HG02938 (cell line): ENCODE measurements around the gene EIF4A3.

ENCODE experiments used
- ATAC-seq: cut with Tn5 transposase; IDR thresholded peaks from one replicate; pipeline ENCODE4 v1.9.1; 2021; ENCODE audit warnings: mild to moderate bottlenecking, moderate library complexity; ENCODE audit not compliant: unreplicated experiment

The EIF4A3 gene

DNA sequence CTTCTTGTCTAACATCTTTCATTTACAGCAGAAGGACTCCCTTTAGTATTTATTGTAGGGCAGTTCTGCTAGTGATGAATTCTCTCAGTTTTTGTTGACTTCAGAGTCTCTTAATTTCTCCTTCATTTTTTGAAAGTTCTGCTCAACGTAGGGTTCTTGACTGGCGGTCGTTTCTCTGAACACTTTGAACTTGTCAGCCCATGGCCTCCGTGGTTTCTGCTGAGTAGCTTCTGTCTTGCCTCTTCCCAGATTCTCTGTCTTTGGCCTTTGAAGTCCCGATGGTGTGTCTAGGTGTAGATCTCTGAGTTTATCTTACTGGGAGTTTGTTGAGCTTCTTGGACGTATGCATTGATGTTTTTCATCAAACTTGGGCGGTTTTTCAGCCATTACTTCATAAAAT is 32.2 kb downstream of the EIF4A3 start:
- no peak for ATAC-seq

DNA sequence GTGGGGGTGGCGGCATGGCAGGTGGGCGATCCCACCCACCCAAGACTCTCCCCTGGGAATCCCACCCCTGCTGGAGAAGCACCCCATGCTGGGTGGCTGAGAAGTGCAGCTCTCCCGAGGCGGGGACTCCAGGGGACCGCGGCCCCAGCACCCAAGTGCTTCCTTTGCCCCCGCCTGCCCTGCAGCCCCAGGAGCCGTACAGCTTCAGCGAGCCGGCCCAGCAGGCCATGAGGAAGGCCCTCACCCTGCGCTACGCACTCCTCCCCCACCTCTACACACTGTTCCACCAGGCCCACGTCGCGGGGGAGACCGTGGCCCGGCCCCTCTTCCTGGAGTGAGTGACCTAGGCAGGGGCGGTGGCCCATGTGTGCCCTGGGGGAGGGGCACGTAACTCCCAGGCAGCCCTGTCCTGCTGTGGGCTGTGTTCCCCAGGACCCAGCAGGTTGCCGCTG is 33.9 kb downstream of the EIF4A3 start:
- ATAC-seq = no peak

DNA sequence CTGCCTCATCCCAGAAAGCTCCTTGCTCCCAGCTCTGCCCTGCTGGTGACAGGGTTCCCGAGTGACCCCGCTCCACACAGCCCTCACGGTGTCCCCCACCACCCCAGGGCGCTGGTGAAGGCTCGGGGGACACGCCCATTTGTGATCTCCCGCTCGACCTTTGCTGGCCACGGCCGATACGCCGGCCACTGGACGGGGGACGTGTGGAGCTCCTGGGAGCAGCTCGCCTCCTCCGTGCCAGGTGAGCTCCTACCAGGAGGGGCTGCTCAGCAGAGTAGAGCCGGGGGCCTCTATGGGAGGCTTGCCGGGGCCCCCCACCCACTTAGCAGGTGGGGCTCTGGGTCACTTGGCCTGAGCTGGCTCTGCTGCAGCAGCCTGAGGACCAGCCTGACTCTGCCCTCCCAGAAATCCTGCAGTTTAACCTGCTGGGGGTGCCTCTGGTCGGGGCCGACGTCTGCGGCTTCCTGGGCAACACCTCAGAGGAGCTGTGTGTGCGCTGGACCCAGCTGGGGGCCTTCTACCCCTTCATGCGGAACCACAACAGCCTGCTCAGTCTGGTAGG is 34.4 kb downstream of the EIF4A3 start:
- ATAC-seq = no peak

DNA sequence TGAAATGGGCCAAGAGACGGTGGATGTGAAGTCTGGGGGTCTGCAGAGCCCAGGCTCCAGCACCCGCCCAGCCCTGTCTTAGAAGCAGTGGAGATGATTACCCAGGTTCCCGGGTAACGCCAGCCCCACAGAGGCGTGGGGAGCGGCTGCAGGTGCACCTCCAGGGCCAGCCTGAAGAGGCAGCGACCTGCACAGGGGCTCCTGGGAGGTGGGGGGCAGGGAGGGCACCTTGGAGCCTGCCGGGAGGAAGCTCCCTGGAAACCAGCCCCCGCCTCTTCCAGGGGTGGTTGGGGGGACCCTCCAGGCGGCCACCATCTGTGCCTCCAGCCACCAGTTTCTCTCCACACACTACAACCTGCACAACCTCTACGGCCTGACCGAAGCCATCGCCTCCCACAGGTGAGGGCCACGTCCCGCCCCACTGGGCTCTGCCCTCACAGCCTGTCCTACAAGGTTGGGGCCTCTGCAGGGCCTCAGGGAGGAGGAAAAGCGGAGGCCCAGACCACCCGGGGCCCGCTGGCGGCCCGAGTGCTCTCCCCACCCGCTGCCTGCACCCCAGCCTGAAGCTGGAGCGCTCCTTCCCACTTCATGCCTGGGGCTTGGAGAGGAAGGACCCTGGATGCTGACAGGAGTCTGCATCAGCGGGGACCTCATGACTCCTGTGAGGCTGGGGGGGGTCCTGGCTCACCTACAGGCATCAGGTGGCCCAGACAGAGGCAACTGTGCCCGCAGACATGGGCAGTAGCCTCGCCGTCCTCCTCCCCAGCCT is 35.0 kb downstream of the EIF4A3 start:
- no peak for ATAC-seq

DNA sequence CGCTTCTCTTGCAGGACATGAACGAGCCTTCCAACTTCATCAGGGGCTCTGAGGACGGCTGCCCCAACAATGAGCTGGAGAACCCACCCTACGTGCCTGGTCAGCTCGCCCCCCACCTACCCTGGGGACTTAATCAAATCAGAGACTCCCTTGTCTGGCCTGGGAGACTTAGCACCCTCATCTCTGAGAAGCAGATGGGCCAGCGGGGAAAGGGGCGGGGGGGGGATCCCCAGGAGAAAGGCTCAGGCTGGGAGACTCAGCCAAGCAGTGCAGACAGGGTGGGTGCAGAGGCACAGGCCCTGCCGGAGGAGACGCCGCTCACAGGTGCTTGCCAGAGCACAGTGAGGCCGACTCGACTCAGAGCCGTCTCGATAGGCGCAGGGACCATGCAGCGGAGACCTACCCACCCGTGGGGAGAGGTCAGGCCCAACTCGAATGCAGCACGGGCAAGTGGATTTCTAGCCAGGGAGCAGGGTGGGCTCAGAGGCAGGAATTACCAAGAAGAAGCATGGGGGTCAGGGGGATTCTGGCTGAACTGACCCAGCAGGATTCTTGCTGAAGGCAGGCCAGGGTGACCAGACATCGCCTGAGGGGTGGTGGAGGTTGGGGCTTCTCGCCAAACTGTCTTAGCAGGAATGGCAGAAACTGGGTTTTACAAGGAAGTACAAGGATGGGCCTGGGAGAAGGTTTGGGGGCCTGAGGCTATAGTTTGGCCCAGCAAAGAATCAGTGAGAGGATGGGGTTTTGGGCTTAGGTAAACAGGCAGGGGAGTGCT is 35.8 kb downstream of the EIF4A3 start:
- ATAC-seq = no peak

DNA sequence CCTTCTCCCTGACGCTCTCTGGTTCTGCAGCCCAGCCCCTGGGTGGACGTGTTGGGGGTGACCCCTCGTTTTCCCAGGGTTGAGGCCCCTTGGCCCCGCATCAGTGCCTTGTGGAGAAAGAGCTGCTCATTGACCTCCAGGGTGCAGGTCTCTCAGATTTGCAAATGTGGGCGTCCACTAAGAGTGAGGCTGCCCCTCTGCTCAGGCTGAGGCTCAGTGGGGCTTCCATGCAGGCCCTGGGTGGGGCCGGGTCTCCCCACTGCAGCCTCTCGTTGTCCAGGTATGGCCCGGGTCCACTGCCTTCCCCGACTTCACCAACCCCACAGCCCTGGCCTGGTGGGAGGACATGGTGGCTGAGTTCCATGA is 36.5 kb downstream of the EIF4A3 start:
- no peak for ATAC-seq

DNA sequence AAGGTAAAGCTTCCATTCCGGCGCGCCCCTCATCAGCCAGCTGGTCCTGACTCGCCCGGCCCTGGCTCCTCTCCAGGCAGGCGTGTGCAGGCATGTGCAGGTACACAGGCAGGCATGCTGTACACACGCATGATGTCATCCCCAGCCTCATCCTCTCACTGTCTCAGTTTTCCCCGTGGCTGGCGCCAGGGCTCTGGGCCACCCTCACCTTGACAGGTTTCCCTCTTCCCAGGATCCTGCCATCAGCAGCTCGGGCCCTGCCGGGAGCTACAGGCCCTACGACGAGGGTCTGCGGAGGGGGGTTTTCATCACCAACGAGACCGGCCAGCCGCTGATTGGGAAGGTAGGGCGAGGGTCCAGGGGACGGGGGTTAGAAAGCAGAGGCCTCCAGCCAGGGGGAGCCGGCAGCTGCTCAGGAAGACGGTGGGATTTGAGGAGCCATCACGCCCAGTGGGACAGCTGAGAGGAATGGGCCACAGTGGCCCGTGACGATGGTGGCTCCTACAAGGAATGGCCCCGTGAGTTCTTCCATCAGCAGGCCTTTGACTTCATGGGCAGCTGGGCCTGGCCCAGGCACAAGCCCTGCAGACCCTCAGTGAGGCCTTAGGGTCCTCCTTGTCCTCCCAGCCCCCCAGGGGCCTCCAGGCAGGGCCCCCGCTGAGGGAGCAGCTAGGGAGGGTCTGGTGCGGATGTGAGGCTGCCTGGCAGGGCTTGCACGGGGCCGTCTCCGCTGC is 37.0 kb downstream of the EIF4A3 start:
- ATAC-seq = no peak

DNA sequence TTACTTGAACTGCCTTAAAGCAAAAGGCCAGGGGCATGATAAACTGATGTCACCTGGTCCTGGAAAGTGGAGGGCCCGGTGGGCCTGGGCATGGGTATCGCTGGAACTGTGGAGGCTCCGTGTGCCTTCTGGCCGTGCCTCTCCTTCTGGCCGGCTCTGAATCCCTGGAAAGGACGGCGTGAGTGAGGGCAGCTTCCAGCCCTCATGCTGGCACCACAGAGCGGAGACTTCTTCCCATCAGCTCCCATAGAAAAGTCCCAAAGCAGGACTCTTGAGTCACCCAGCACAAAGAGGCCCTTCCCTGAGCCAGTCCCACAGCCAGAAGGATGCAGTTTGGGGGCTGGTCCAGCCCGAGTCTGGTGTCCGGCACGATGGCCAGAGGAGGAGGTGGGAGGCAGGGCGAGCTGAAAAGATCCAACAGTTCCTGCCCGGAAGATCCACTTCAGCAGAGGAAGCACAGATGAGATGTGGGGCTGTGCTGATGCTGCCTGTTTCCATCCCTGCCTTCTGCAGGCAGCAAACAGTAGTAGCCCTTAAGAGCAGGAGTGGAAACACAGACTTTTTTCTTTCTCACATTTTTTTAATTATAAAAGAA is 37.8 kb downstream of the EIF4A3 start:
- ATAC-seq = no peak

DNA sequence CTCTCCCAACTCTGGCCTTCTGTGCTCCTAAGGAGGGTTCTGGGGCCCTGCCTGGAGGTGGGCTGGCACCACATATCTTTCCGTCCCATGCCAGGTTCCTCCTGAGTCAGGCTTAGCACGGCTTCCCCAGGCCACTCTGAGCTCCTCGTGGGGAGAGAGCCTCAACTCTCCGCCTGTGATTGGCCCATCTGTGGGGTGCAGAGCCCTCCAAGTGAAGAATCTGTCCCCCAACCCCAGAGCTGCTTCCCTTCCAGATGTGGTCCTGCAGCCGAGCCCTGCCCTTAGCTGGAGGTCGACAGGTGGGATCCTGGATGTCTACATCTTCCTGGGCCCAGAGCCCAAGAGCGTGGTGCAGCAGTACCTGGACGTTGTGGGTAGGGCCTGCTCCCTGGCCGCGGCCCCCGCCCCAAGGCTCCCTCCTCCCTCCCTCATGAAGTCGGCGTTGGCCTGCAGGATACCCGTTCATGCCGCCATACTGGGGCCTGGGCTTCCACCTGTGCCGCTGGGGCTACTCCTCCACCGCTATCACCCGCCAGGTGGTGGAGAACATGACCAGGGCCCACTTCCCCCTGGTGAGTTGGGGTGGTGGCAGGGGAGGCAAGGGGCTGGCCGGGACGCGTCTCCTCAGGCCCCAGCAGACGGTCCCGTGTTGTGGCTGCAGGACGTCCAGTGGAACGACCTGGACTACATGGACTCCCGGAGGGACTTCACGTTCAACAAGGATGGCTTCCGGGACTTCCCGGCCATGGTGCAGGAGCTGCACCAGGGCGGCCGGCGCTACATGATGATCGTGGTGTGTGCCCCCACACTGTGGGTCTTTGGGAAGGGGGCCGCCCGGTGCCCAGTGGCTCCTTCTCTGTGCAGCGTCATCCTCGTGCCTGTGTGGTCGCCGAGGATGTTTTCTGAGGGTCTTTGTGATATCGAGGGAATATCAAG is 38.6 kb downstream of the EIF4A3 start:
- ATAC-seq = no peak

DNA sequence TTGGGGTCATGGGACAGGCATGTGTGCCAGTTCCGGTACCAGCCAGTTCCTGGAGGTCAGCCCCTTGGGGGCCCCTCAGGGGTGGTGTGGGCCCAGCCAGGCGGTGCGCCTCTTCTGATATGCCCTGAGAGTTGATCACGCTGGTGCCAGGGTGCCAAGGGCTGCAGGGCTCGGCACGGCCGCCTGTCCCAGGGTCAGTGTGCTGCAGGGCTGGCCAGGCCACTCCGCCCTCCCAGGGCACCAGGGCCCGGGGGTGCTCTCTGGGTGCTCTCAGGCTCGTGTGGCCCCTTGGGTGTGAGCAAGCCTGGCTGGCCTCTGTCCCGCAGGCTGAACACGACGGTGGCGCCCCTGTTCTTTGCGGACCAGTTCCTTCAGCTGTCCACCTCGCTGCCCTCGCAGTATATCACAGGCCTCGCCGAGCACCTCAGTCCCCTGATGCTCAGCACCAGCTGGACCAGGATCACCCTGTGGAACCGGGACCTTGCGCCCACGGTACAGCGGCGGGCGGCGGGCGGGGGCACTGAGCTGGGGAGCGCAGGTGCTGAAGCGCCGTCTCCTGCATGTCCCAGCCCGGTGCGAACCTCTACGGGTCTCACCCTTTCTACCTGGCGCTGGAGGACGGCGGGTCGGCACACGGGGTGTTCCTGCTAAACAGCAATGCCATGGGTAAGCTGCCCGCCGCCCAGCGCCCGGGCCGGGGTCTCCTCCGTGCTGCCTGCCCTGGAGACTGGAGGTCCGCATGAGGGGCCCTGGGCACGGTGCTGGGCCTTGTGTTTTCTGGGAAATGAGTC is 39.5 kb downstream of the EIF4A3 start:
- no peak for ATAC-seq

DNA sequence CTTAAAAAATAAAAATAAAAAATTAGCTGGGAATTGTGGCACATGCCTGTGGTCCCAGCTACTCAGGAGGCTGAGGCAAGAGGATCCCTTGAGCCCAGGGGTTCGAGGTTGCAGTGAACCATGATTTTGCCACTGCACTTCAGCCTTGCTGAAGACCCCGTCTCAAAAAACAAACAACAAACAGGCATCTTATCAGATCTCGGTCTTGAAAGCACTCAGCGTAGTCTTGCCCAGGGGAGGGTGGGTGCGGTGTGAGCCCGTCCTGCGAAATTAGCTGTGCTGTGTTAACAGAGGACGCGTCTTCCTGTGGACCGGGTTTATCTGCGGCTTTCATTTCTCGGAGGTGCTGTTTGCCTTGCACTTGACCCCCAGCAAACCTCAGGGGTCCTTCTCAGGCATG is 40.2 kb downstream of the EIF4A3 start:
- no peak for ATAC-seq

DNA sequence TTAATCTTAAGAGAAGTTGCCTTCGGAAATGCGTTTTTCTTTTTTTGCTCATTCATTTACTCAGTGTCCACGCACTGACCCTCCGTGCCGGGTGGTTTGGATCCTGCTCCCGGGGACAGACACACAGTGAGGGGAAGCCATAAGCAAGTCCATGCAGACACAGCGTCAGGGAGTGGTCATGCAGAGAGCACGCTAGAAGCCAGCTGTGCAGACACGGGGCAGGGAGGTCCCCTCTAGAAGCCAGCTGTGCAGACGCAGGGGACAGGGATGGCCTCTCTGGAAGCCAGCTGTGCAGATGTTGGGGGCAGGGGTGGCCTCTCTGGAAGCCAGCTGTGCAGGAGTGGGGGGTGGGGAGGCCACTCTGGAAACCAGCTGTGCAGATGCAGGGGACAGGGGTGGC is 40.8 kb downstream of the EIF4A3 start:
- no peak for ATAC-seq

DNA sequence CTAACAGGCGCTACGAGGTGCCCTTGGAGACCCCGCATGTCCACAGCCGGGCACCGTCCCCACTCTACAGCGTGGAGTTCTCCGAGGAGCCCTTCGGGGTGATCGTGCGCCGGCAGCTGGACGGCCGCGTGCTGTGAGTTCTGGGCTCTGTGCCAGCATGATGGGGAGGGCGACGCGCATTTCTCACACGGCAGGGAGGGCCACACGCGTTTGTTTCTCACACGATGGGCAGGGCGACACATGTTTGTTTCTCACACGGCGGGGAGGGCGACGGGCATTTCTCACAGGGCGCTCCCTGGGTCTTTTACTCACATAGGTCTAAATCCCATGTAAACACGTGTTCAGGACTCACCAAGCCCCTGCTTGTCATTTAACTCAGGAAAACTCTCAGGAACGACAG is 41.2 kb downstream of the EIF4A3 start:
- no peak for ATAC-seq

DNA sequence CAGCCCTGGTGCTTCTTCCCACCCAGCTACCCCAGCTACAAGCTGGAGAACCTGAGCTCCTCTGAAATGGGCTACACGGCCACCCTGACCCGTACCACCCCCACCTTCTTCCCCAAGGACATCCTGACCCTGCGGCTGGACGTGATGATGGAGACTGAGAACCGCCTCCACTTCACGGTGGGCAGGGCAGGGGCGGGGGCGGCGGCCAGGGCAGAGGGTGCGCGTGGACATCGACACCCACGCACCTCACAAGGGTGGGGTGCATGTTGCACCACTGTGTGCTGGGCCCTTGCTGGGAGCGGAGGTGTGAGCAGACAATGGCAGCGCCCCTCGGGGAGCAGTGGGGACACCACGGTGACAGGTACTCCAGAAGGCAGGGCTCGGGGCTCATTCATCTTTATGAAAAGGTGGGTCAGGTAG is 42.0 kb downstream of the EIF4A3 start:
- no peak for ATAC-seq

DNA sequence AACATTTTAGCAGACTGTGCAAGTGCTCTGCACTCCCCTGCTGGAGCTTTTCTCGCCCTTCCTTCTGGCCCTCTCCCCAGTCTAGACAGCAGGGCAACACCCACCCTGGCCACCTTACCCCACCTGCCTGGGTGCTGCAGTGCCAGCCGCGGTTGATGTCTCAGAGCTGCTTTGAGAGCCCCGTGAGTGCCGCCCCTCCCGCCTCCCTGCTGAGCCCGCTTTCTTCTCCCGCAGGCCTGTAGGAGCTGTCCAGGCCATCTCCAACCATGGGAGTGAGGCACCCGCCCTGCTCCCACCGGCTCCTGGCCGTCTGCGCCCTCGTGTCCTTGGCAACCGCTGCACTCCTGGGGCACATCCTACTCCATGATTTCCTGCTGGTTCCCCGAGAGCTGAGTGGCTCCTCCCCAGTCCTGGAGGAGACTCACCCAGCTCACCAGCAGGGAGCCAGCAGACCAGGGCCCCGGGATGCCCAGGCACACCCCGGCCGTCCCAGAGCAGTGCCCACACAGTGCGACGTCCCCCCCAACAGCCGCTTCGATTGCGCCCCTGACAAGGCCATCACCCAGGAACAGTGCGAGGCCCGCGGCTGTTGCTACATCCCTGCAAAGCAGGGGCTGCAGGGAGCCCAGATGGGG is 42.5 kb downstream of the EIF4A3 start:
- no peak for ATAC-seq

DNA sequence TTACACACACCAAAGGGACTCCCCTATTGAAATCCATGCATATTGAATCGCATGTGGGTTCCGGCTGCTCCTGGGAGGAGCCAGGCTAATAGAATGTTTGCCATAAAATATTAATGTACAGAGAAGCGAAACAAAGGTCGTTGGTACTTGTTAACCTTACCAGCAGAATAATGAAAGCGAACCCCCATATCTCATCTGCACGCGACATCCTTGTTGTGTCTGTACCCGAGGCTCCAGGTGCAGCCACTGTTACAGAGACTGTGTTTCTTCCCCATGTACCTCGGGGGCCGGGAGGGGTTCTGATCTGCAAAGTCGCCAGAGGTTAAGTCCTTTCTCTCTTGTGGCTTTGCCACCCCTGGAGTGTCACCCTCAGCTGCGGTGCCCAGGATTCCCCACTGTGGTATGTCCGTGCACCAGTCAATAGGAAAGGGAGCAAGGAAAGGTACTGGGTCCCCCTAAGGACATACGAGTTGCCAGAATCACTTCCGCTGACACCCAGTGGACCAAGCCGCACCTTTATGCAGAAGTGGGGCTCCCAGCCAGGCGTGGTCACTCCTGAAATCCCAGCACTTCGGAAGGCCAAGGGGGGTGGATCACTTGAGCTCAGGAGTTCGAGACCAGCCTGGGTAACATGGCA is 43.4 kb downstream of the EIF4A3 start:
- ATAC-seq = no peak

DNA sequence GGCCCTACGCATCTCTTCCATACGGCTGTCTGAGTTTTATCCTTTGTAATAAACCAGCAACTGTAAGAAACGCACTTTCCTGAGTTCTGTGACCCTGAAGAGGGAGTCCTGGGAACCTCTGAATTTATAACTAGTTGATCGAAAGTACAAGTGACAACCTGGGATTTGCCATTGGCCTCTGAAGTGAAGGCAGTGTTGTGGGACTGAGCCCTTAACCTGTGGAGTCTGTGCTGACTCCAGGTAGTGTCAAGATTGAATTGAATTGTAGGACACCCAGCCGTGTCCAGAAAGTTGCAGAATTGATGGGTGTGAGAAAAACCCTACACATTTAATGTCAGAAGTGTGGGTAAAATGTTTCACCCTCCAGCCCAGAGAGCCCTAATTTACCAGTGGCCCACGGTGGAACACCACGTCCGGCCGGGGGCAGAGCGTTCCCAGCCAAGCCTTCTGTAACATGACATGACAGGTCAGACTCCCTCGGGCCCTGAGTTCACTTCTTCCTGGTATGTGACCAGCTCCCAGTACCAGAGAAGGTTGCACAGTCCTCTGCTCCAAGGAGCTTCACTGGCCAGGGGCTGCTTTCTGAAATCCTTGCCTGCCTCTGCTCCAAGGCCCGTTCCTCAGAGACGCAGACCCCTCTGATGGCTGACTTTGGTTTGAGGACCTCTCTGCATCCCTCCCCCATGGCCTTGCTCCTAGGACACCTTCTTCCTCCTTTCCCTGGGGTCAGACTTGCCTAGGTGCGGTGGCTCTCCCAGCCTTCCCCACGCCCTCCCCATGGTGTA is 44.1 kb downstream of the EIF4A3 start:
- no peak for ATAC-seq
